CD4-positive, CD25-positive, alpha-beta regulatory T cell (primary cell): ENCODE measurements around the gene SHC3. TPM values are rescaled to one million over a fixed set of nuclear protein-coding genes. Genes with fewer than 3 reads are reported as not detected.
A peak's percentile ranks its signal among the peaks of the same experiment; 100 is the strongest.

Experiments used
- ATAC-seq, 2 donors: fragments of 150-1000 bp; cut with Tn5 transposase; one replicate each; pipeline ENCODE4 v1.10.0; 2021; ENCODE audit warnings: low read depth in 2 of 2, moderate number of reproducible peaks in 2 of 2, moderate library complexity in 1 of 2
- DNase-seq, 3 donors: peaks; one replicate each; pipeline versions ENCODE4 v3.0.0 to v3.0.0-alpha.2; 2012 to 2022; ENCODE audit warnings: mixed read lengths in 1 of 3
- H3K27ac ChIP-seq: one replicate; pipeline ENCODE4 v1.7.0; 2013; ENCODE audit warnings: mild to moderate bottlenecking, low read length; ENCODE audit not compliant: insufficient read depth, poor library complexity, severe bottlenecking
- H3K27me3 ChIP-seq: one replicate; pipeline ENCODE4 v1.7.0; 2013; ENCODE audit warnings: low read length; ENCODE audit not compliant: control insufficient read depth, insufficient read depth
- H3K36me3 ChIP-seq: one replicate; pipeline ENCODE4 v1.7.0; 2013; ENCODE audit warnings: mild to moderate bottlenecking, low read length, moderate library complexity; ENCODE audit not compliant: control insufficient read depth, insufficient read depth
- H3K4me1 ChIP-seq: 2 replicates; pipeline ENCODE4 v1.7.0; 2013; ENCODE audit warnings: mild to moderate bottlenecking, low read length; ENCODE audit not compliant: insufficient read depth, control insufficient read depth, poor library complexity, severe bottlenecking
- H3K4me3 ChIP-seq: one replicate; pipeline ENCODE4 v1.7.0; 2013; ENCODE audit warnings: low read depth, mild to moderate bottlenecking, low read length, moderate library complexity
- H3K9me3 ChIP-seq, 2 experiments: 1 replicate in 1 of 2; 2 replicates in 1 of 2; pipeline ENCODE4 v1.7.0; 2013; ENCODE audit warnings: low read length in 2 of 2, mild to moderate bottlenecking in 1 of 2, moderate library complexity in 1 of 2; ENCODE audit not compliant: control insufficient read depth in 2 of 2
- H3K27ac Mint-ChIP-seq, 3 donors: one replicate each; pipeline ENCODE4 v1.8.0; 2020 to 2022; ENCODE audit warnings: mild to moderate bottlenecking in 3 of 3, mixed read lengths in 3 of 3, moderate library complexity in 2 of 3
- H3K27me3 Mint-ChIP-seq: one replicate; pipeline ENCODE4 v1.8.0; 2022; ENCODE audit warnings: mild to moderate bottlenecking, mixed read lengths
- H3K36me3 Mint-ChIP-seq: one replicate; pipeline ENCODE4 v1.8.0; 2020; ENCODE audit warnings: mixed read lengths
- H3K4me1 Mint-ChIP-seq, 4 donors: one replicate each; pipeline ENCODE4 v1.8.0; 2020 to 2022; ENCODE audit warnings: mixed read lengths in 4 of 4, mild to moderate bottlenecking in 1 of 4
- H3K4me3 Mint-ChIP-seq, 4 donors: one replicate each; pipeline ENCODE4 v1.8.0; 2020 to 2022; ENCODE audit warnings: mild to moderate bottlenecking in 4 of 4, mixed read lengths in 4 of 4, moderate library complexity in 3 of 4
- H3K9me3 Mint-ChIP-seq, 7 donors: one replicate each; pipeline ENCODE4 v1.8.0; 2020 to 2022; ENCODE audit warnings: mixed read lengths in 7 of 7, mild to moderate bottlenecking in 3 of 7, moderate library complexity in 2 of 7
- polyA plus RNA-seq, 4 donors: library from polyadenylated mRNA; unstranded; fragments of 300-500 nt; fragmentation: Illumina TruSeq; gene quantifications; one replicate each; pipeline ENCODE4 v1.2.3, GENCODE V29; 2021
- total RNA-seq: library from RNA; stranded (reverse); gene quantifications from one replicate; pipeline ENCODE4 v1.2.3, GENCODE V29; 2022

Gene SHC3
- total and polyA plus RNA-seq, 5 donors from 2014 or later = not detected

DNA sequence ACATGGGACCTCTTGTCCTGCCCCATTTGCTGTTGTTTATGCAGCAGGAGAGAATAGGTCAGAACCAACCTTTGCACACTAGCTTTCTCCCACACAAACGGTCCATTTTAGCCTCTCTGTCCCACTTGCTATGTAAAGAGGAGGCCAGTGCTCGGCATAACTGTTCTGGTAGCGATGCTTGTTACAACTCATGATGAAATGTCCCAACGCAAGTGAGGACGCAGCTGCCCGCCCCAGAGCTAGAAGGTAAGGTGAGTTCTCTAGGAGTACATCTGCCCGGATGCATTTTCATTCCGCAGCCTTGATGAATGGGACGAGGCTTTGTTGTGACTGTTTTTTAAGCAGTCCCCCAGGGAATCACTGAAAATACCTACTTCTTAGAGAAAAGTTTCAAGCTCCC, 173.3 kb downstream of the SHC3 start:
- Mint-ChIP-seq H3K9me3 (peaks cover 0 to 2% (median 0%) of the 10 kb centered on the region in 7 donors), H3K27ac (no peak overlapping the region), H3K4me1 (peaks cover 0 to 10% (median under 1%) of the 10 kb centered on the region in 4 donors), H3K27me3 (peaks cover 18% of the 10 kb centered on the region), H3K36me3 (no peaks in the 10 kb centered on the region), H3K4me3 (no peak overlapping the region)
- no peaks in the 10 kb centered on the region for H3K9me3 ChIP-seq
- H3K27me3 ChIP-seq = peaks cover 2% of the 10 kb centered on the region
- no peak for ATAC-seq
- H3K27ac ChIP-seq = no peak overlapping the region
- no peaks in the 10 kb centered on the region for H3K36me3 ChIP-seq
- no peak overlapping the region for H3K4me3 ChIP-seq
- DNase-seq = no peak
- no peaks in the 10 kb centered on the region for H3K4me1 ChIP-seq

DNA sequence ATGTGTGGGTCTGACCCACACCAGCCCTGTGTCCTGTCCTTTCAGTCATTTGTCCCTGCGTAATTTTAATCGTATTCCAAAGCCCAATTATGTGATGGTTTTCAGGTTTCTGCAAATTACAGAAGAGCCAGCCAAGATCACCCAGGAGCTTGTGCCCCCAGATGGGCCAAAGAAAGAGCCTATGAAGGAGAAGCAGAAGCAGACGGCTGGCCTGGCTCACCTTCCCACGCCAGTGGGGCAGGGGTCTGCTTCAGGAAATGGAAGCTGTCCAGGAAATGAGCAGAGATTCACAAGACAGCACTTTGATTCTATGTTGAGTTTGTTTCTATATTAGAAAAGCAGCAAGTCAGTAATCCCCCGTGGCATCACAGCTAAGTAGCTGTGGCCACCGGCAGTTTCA, 175.6 kb downstream of the SHC3 start:
- Mint-ChIP-seq H3K9me3 (no peaks in the 10 kb centered on the region), H3K36me3 (no peaks in the 10 kb centered on the region), H3K27ac (no peak overlapping the region), H3K4me3 (no peak overlapping the region), H3K4me1 (peaks cover 0 to 10% (median under 1%) of the 10 kb centered on the region in 4 donors), H3K27me3 (peaks cover 18% of the 10 kb centered on the region)
- ATAC-seq (no peak), DNase-seq (no peak)
- Histone ChIP-seq H3K36me3 (no peaks in the 10 kb centered on the region), H3K4me1 (no peaks in the 10 kb centered on the region), H3K9me3 (no peaks in the 10 kb centered on the region), H3K27ac (no peak overlapping the region), H3K27me3 (peaks cover 2% of the 10 kb centered on the region), H3K4me3 (no peak overlapping the region)

DNA sequence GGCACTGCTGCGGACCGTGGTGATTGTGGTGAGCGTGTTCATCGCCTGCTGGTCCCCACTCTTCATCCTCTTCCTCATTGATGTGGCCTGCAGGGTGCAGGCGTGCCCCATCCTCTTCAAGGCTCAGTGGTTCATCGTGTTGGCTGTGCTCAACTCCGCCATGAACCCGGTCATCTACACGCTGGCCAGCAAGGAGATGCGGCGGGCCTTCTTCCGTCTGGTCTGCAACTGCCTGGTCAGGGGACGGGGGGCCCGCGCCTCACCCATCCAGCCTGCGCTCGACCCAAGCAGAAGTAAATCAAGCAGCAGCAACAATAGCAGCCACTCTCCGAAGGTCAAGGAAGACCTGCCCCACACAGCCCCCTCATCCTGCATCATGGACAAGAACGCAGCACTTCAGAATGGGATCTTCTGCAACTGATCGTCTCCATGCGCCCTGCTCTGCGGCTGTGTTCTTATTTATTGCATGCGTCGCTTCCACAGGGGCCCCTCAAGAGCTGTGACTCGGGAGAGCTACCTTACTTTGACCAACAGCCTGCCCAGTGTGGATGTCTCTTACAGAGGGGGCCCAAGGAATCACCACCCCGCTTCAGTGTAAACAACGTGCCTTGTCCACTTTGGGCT, 176.6 kb downstream of the SHC3 start:
- Histone ChIP-seq H3K27me3 (peaks cover 2% of the 10 kb centered on the region), H3K4me1 (no peaks in the 10 kb centered on the region), H3K4me3 (no peak overlapping the region), H3K9me3 (no peaks in the 10 kb centered on the region), H3K36me3 (no peaks in the 10 kb centered on the region), H3K27ac (no peak overlapping the region)
- ATAC-seq = no peak
- peak overlapping the region in 1 of 4 donors; percentile 31 for H3K4me3 Mint-ChIP-seq
- H3K27me3 Mint-ChIP-seq = peaks cover 10% of the 10 kb centered on the region
- no peaks in the 10 kb centered on the region for H3K9me3 Mint-ChIP-seq
- H3K4me1 Mint-ChIP-seq = peaks cover 0 to 10% (median under 1%) of the 10 kb centered on the region in 4 donors
- H3K27ac Mint-ChIP-seq = no peak overlapping the region
- H3K36me3 Mint-ChIP-seq = no peaks in the 10 kb centered on the region
- DNase-seq = no peak

DNA sequence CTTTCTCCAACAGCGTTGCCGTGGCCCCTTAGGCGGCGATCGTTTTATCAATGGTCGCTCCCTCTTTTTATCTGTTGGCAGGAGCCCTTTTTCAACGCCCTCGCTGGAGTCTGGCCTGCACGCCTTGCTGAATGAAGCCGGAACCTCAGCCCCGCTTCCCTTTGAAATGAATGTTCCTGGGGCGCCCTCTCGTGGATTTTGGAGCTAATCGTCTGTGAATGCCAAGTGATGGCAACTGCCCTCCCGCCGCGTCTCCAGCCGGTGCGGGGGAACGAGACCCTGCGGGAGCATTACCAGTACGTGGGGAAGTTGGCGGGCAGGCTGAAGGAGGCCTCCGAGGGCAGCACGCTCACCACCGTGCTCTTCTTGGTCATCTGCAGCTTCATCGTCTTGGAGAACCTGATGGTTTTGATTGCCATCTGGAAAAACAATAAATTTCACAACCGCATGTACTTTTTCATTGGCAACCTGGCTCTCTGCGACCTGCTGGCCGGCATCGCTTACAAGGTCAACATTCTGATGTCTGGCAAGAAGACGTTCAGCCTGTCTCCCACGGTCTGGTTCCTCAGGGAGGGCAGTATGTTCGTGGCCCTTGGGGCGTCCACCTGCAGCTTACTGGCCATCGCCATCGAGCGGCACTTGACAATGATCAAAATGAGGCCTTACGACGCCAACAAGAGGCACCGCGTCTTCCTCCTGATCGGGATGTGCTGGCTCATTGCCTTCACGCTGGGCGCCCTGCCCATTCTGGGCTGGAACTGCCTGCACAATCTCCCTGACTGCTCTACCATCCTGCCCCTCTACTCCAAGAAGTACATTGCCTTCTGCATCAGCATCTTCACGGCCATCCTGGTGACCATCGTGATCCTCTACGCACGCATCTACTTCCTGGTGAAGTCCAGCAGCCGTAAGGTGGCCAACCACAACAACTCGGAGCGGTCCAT, 177.4 kb downstream of the SHC3 start:
- Histone ChIP-seq H3K4me1 (no peaks in the 10 kb centered on the region), H3K36me3 (no peaks in the 10 kb centered on the region), H3K27ac (no peak overlapping the region), H3K4me3 (no peak overlapping the region), H3K9me3 (no peaks in the 10 kb centered on the region), H3K27me3 (peaks cover 2% of the 10 kb centered on the region)
- peak overlapping the region in 1 of 3 donors; percentile 47 for H3K27ac Mint-ChIP-seq
- H3K4me1 Mint-ChIP-seq = peaks cover 0 to 10% (median under 1%) of the 10 kb centered on the region in 4 donors
- H3K9me3 Mint-ChIP-seq = no peaks in the 10 kb centered on the region
- DNase-seq = peak; percentile 43 to 71 (median 59)
- peaks cover 8% of the 10 kb centered on the region for H3K27me3 Mint-ChIP-seq
- H3K36me3 Mint-ChIP-seq = no peaks in the 10 kb centered on the region
- no peak for ATAC-seq
- H3K4me3 Mint-ChIP-seq = peak overlapping the region in 1 of 4 donors; percentile 31

DNA sequence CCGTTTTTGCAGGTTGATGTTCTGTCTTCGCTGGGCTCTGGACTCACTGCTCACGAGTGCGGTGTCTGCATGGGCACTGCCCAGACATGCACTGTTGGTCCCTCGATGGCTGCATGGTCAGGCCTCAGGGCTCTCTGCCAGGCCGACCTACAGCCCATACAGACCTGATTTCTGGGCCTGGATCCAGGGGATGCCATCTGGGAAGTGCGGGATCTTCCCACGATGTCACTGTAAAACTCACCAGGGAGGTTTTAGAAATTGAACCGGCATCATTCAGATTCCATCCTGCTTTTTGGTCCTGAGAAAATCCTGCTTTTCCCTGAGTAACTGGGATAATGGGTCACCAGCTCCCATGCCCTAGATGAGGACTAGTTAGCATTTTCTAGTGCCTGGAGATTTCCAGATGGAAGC, 178.2 kb downstream of the SHC3 start:
- Mint-ChIP-seq H3K36me3 (no peaks in the 10 kb centered on the region), H3K9me3 (no peaks in the 10 kb centered on the region), H3K4me3 (no peak overlapping the region), H3K27ac (peak overlapping the region in 1 of 3 donors; percentile 47), H3K4me1 (peaks cover 0 to 10% (median under 1%) of the 10 kb centered on the region in 4 donors), H3K27me3 (peaks cover 11% of the 10 kb centered on the region)
- Histone ChIP-seq H3K9me3 (no peaks in the 10 kb centered on the region), H3K36me3 (no peaks in the 10 kb centered on the region), H3K27me3 (no peaks in the 10 kb centered on the region), H3K27ac (no peak overlapping the region), H3K4me1 (no peaks in the 10 kb centered on the region), H3K4me3 (no peak overlapping the region)
- no peak for DNase-seq
- ATAC-seq = no peak

DNA sequence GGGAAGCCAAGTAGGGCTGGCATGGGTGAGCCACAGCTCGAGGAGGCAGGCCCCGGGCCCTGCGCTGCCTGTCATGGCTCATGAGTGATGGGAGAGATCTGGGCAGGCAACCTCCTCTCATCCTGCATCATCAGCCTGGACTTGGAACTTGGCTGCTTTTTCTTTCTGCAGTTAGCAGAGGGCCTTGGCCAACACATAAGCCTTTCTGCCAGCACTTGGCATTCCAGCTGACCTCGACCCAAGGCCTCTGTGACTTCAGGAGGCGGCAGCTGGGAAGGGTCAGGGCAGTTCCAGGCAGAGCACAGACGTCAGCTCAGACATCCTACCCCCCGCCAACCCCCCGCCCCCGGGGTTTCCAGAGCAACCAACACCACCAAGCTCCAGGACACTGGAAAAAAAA, 179.7 kb downstream of the SHC3 start:
- H3K27me3 ChIP-seq = no peaks in the 10 kb centered on the region
- DNase-seq (no peak), ATAC-seq (no peak)
- Mint-ChIP-seq H3K9me3 (no peaks in the 10 kb centered on the region), H3K4me3 (no peak overlapping the region), H3K27me3 (peaks cover 11% of the 10 kb centered on the region), H3K4me1 (peaks cover 0 to 10% (median under 1%) of the 10 kb centered on the region in 4 donors), H3K36me3 (no peaks in the 10 kb centered on the region), H3K27ac (no peak overlapping the region)
- H3K9me3 ChIP-seq = no peaks in the 10 kb centered on the region
- H3K27ac ChIP-seq = no peak overlapping the region
- H3K4me3 ChIP-seq = no peak overlapping the region
- H3K4me1 ChIP-seq = no peaks in the 10 kb centered on the region
- H3K36me3 ChIP-seq = no peaks in the 10 kb centered on the region

DNA sequence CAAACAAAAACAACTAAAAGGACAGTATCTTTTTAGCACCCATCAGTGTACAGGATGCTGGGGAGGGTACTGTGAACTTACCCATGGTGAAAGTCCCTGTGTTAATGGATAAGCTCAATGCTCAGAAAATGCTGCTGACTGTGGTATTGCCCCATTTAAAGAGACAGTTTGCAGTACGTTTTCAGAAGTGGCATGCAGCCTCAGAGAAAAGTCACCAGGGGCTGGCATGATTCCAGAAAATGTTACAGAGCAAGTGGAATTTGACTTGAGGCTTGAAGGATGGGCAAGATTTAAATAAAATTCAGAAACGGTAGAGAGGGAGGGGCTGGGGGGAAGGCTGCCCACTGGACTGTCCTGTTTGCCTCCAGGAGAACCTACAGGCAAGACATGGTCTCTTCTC, 180.1 kb downstream of the SHC3 start:
- Mint-ChIP-seq H3K27me3 (peaks cover 12% of the 10 kb centered on the region), H3K9me3 (no peaks in the 10 kb centered on the region)
- no peaks in the 10 kb centered on the region for H3K36me3 ChIP-seq

More for the DNA sequence above, 180.1 kb downstream of the SHC3 start:
- H3K36me3 Mint-ChIP-seq = no peaks in the 10 kb centered on the region
- H3K4me3 ChIP-seq = no peak overlapping the region
- no peak overlapping the region for H3K27ac ChIP-seq
- H3K9me3 ChIP-seq = no peaks in the 10 kb centered on the region
- H3K27me3 ChIP-seq = peaks cover 2% of the 10 kb centered on the region
- H3K4me3 Mint-ChIP-seq = no peak overlapping the region
- ATAC-seq (no peak), DNase-seq (no peak)
- H3K27ac Mint-ChIP-seq = no peak overlapping the region
- H3K4me1 ChIP-seq = no peaks in the 10 kb centered on the region
- H3K4me1 Mint-ChIP-seq = peaks cover 0 to 10% (median under 1%) of the 10 kb centered on the region in 4 donors
